Neural crest cell (in vitro differentiated cells): ENCODE measurements around the gene TPP1. TPM values are rescaled to one million over a fixed set of nuclear protein-coding genes. Genes with fewer than 3 reads are reported as not detected.
A peak's percentile ranks its signal among the peaks of the same experiment; 100 is the strongest.

Experiments
- DNase-seq: peaks from one replicate; pipeline ENCODE4 v3.0.0; 2021; ENCODE audit warnings: low read depth, mixed read lengths, low spot score
- H3K27ac Mint-ChIP-seq: one replicate; pipeline ENCODE4 v1.8.0; 2021; ENCODE audit warnings: mild to moderate bottlenecking, mixed read lengths; ENCODE audit not compliant: unreplicated experiment
- H3K27me3 Mint-ChIP-seq: 2 replicates; pipeline ENCODE4 v1.8.0; 2021; ENCODE audit warnings: low read depth, mild to moderate bottlenecking, mixed read lengths
- H3K36me3 Mint-ChIP-seq: 2 replicates; pipeline ENCODE4 v1.8.0; 2021; ENCODE audit warnings: low read depth, mild to moderate bottlenecking, mixed read lengths
- H3K4me1 Mint-ChIP-seq: 2 replicates; pipeline ENCODE4 v1.8.0; 2021; ENCODE audit warnings: mixed read lengths
- H3K4me3 Mint-ChIP-seq: one replicate; pipeline ENCODE4 v1.8.0; 2021; ENCODE audit warnings: mild to moderate bottlenecking, mixed read lengths
- H3K9me3 Mint-ChIP-seq: 2 replicates; pipeline ENCODE4 v1.8.0; 2021; ENCODE audit warnings: mixed read lengths
- CTCF ChIP-seq: fragments of 200-600 bp; sonication (generic); conservative IDR thresholded peaks from 2 replicates; pipeline ENCODE4 v1.5.0; 2021; ENCODE audit warnings: antibody characterized with exemption, mild to moderate bottlenecking
- total RNA-seq: library from RNA; stranded (reverse); gene quantifications from 2 replicates; pipeline ENCODE4 v1.2.1, GENCODE V29; 2021

The TPP1 gene
- total RNA-seq, 1 donor from 2014 or later, result 44.7 TPM

GRCh38 chr11:6634534-6634933 is 15.3 kb upstream of the TPP1 start:
- H3K36me3 Mint-ChIP-seq, result peaks cover 20% of the 10 kb centered on the region
- DNase-seq, result no peak
- no peak overlapping the region for H3K27ac Mint-ChIP-seq
- TF ChIP-seq CTCF, result no peak
- no peak overlapping the region for H3K4me3 Mint-ChIP-seq
- peaks cover 4% of the 10 kb centered on the region for H3K4me1 Mint-ChIP-seq
- no peaks in the 10 kb centered on the region for H3K9me3 Mint-ChIP-seq
- H3K27me3 Mint-ChIP-seq, result peaks cover 14% of the 10 kb centered on the region

- H3K27ac Mint-ChIP-seq, result no peak overlapping the region
- no peak for DNase-seq
- H3K4me3 Mint-ChIP-seq, result peak overlapping the region; percentile 27
- H3K36me3 Mint-ChIP-seq, result peaks cover 25% of the 10 kb centered on the region
- H3K27me3 Mint-ChIP-seq, result peaks cover 14% of the 10 kb centered on the region
- H3K9me3 Mint-ChIP-seq, result no peaks in the 10 kb centered on the region
- TF ChIP-seq CTCF, result no peak
- H3K4me1 Mint-ChIP-seq, result no peaks in the 10 kb centered on the region
Measured at GRCh38 chr11:6633422-6634408, 14.5 kb upstream of the TPP1 start.

GRCh38 chr11:6632116-6633073 is 13.2 kb upstream of the TPP1 start:
- no peak for DNase-seq
- no peak for TF ChIP-seq CTCF
- H3K9me3 Mint-ChIP-seq, result no peaks in the 10 kb centered on the region
- no peaks in the 10 kb centered on the region for H3K4me1 Mint-ChIP-seq
- no peak overlapping the region for H3K27ac Mint-ChIP-seq
- no peak overlapping the region for H3K4me3 Mint-ChIP-seq
- H3K36me3 Mint-ChIP-seq, result peaks cover 28% of the 10 kb centered on the region
- peaks cover 14% of the 10 kb centered on the region for H3K27me3 Mint-ChIP-seq

GRCh38 chr11:6631361-6631890 is 12.2 kb upstream of the TPP1 start:
- H3K9me3 Mint-ChIP-seq, result no peaks in the 10 kb centered on the region
- no peak for TF ChIP-seq CTCF
- H3K4me3 Mint-ChIP-seq, result peak overlapping the region; percentile 41
- no peak for DNase-seq
- H3K27ac Mint-ChIP-seq, result no peak overlapping the region
- no peaks in the 10 kb centered on the region for H3K4me1 Mint-ChIP-seq
- peaks cover 28% of the 10 kb centered on the region for H3K36me3 Mint-ChIP-seq
- H3K27me3 Mint-ChIP-seq, result peaks cover 14% of the 10 kb centered on the region

- no peak for DNase-seq
- Mint-ChIP-seq H3K27ac (no peak overlapping the region), H3K9me3 (no peaks in the 10 kb centered on the region), H3K27me3 (peaks cover 14% of the 10 kb centered on the region), H3K36me3 (peaks cover 28% of the 10 kb centered on the region), H3K4me1 (no peaks in the 10 kb centered on the region), H3K4me3 (no peak overlapping the region)
- TF ChIP-seq CTCF, result no peak
Measured at GRCh38 chr11:6630632-6631291, 11.5 kb upstream of the TPP1 start.
